Lower leg skin (tissue), 3 donors: ENCODE data around the gene DDX5.

ENCODE experiments used
- CTCF ChIP-seq, 3 donors: fragments of 450-650 bp; IDR thresholded peaks; one replicate each; pipeline ENCODE4 v1.5.1; 2016; ENCODE audit warnings: antibody characterized with exemption in 3 of 3, mild to moderate bottlenecking in 3 of 3, moderate library complexity in 2 of 3
- POLR2A ChIP-seq, 2 donors: fragments of 450-650 bp; IDR thresholded peaks; one replicate each; pipeline ENCODE4 v1.6.1; 2016 to 2017; ENCODE audit warnings: antibody characterized with exemption in 2 of 2, mild to moderate bottlenecking in 1 of 2, moderate library complexity in 1 of 2

DNA sequence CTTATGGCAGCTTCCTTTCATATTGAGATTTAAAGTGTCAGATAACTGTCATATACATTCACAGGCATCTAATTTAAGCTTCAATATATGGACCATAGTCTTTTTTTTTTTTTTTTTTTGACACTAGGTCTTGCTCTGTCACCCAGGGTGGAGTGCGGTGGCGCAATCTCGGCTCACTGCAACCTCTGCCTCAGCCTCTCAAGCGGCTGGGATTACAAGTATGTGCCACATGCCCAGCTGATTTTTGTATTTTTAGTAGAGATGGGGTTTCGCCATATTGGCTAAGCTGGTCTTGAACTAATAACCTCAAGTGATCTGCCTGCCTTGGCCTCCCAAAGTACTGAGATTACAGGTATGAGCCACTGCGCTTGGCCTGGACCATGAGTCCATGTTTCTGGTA lies 14.3 kb upstream of the DDX5 start:
- TF ChIP-seq CTCF (IDR thresholded peaks at IDR 0.05) (no peak), POLR2A (IDR thresholded peaks at IDR 0.05) (no peak)
